ENCODE results near the gene TLR10. TPM values are rescaled to one million over a fixed set of nuclear protein-coding genes. Genes with fewer than 3 reads are reported as not detected.

TLR10 gene
- total and polyA plus RNA-seq, 4 donors = 0.32 to 1.1 TPM; not detected in 2

DNA sequence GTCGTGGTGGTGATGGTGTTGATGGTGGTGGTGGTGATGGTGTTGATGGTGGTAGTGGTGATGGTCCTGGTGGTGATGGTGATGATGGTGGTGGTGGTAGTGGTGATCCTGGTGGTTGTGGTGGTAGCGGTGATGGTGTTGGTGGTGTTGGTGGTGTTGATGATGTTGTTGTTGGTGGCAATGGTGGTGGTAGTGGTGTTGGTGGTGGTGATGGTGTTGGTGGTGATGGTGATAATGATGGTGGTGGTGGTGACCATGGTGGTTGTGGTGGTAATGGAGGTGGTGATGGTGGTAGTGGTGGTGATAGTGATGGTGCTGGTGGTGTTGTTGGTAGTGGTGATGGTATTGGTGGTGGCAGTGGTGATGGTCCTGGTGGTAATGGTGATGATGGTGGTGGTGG, 49.1 kb downstream of the TLR10 start:
- H3K9me3 ChIP-seq (ENCODE audit: control insufficient read depth, low read length) = no peaks in the 10 kb centered on the region
- intact Hi-C loops (cut with DNase I) = loop anchor here in 1 of 2 donors (5.0 to 10.0 kb wide), 2 partner anchors 59 to 671 kb away; no protein-coding TSS in a partner anchor
- 96 to 100% methylated on average over 2 of the region's 2 CpGs for WGBS, 2 donors

DNA sequence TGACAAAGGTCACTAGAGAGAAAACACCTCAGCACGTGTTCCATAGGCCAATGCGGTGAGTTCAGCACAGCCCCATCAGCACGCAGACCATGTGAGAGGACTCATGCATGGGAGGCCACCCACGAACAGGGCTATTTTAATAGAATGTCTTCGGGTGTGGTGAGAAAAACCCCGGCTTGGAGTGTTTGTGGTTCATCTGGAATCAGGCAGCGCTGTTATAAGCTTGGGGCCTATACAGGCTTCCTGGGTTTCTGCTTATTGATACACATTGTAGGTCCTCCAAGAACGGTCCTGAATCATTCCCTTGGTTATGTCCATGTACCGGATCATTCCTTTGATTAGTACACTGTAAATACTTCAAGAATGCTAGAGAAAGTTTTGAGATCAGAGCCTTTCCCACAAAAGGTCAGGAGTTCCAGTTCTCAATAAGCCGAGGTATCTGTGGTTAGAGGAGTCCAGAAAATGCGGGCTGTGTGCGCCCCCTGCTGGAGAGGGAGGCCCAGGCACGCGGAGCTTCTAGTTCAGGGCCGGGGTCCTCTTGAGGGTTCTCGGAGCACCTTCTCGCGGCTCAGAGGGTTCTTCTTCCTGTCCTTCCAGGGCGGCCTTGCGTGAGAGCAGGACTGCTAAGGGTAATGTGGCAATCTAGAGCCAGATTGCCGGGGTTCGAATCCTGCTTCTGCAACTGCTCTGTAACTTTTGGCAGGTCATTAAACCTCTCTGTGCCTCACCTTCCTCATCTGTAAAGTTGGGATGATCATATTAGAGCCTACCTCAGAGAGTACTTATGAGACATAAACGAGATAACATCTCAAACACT, 51.8 kb downstream of the TLR10 start:
- intact Hi-C loops (cut with DNase I) = loop anchor here (1.0 to 10.0 kb wide), 4 partner anchors 56 to 669 kb away; no protein-coding TSS in a partner anchor
- H3K4me3 ChIP-seq (ENCODE audit: low read length in 2 of 2) = no peak overlapping the region
- no peaks in the 10 kb centered on the region for H3K9me3 ChIP-seq (ENCODE audit: control insufficient read depth, low read length)
- no peaks in the 10 kb centered on the region for H3K4me1 ChIP-seq (ENCODE audit: control insufficient read depth in 1 of 2, insufficient read depth in 2 of 2, low read length in 2 of 2)
- no peak overlapping the region for H3K27ac ChIP-seq (ENCODE audit: low read depth in 1 of 2, low read length in 2 of 2)
- no peaks in the 10 kb centered on the region for H3K27me3 ChIP-seq (ENCODE audit: control insufficient read depth in 1 of 2, insufficient read depth in 2 of 2, low read length in 1 of 2)
- DNase-seq = peak; percentile 89 to 94
- WGBS, 2 donors = 45% methylated on average over 23 of the region's 23 CpGs
- no peaks in the 10 kb centered on the region for H3K36me3 ChIP-seq (ENCODE audit: control insufficient read depth in 1 of 2, insufficient read depth in 2 of 2, low read length in 1 of 2)
- peak; percentile 90 for ATAC-seq (ENCODE audit: low FRiP score)

More for the DNA sequence above, 49.1 kb downstream of the TLR10 start:
- DNase-seq (no peak), ATAC-seq (ENCODE audit: low FRiP score) (no peak)
- Histone ChIP-seq H3K27me3 (ENCODE audit: control insufficient read depth in 1 of 2, insufficient read depth in 2 of 2, low read length in 1 of 2) (no peaks in the 10 kb centered on the region), H3K4me1 (ENCODE audit: control insufficient read depth in 1 of 2, insufficient read depth in 2 of 2, low read length in 2 of 2) (no peaks in the 10 kb centered on the region), H3K27ac (ENCODE audit: low read depth in 1 of 2, low read length in 2 of 2) (no peak overlapping the region), H3K36me3 (ENCODE audit: control insufficient read depth in 1 of 2, insufficient read depth in 2 of 2, low read length in 1 of 2) (no peaks in the 10 kb centered on the region), H3K4me3 (ENCODE audit: low read length in 2 of 2) (no peak overlapping the region)

DNA sequence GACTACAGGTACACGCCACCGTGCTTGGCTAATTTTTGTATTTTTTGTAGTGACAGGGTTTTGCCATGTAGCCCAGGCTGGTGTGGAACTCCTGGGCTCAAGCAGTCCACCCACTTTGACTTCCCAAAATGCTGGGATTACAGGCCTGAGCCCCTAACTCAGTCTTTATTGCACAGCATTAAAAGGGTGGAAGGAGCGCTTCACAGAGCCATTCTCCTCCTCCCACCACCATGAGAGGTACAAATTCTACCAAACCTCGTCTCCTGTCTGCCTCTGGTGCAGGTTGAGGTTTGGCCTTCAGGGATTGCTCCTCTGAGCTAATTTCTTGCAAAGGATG, 52.3 kb downstream of the TLR10 start:
- Histone ChIP-seq H3K27ac (ENCODE audit: low read depth in 1 of 2, low read length in 2 of 2) (no peak overlapping the region), H3K27me3 (ENCODE audit: control insufficient read depth in 1 of 2, insufficient read depth in 2 of 2, low read length in 1 of 2) (no peaks in the 10 kb centered on the region), H3K4me3 (ENCODE audit: low read length in 2 of 2) (no peak overlapping the region), H3K36me3 (ENCODE audit: control insufficient read depth in 1 of 2, insufficient read depth in 2 of 2, low read length in 1 of 2) (no peaks in the 10 kb centered on the region), H3K4me1 (ENCODE audit: control insufficient read depth in 1 of 2, insufficient read depth in 2 of 2, low read length in 2 of 2) (no peaks in the 10 kb centered on the region), H3K9me3 (ENCODE audit: control insufficient read depth, low read length) (no peaks in the 10 kb centered on the region)
- no peak for ATAC-seq (ENCODE audit: low FRiP score)
- intact Hi-C loops (cut with DNase I) = loop anchor here (2.0 to 10.0 kb wide), 3 partner anchors 56 to 668 kb away; no protein-coding TSS in a partner anchor
- WGBS, 2 donors = 96 to 100% methylated on average over 4 of the region's 4 CpGs
- DNase-seq = no peak

DNA sequence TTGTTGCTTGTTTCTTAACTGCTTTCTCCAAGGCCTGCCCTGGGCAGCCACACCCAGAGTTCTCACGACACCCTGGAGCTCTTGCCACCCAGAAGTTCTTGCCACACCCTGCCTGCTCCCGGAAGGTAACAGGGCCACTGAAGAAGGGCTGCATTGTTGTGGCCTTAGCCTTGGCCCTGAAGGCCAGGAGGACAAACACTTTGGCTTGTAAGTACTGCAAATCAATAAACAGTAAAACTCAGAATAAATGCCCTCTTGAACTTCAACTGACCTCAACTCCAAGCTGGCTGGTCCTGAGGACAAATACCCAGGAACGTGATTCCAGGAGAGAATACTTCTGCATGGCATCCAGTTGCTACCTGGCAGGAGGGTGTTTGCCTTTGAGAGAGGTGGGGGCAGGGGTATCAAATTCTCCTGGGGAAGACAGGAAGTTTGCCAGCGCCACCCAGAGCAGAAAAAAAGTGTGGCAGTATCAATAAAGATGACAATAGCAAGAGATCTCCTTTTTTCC, 54.1 kb downstream of the TLR10 start:
- Histone ChIP-seq H3K27me3 (ENCODE audit: control insufficient read depth in 1 of 2, insufficient read depth in 2 of 2, low read length in 1 of 2) (no peaks in the 10 kb centered on the region), H3K36me3 (ENCODE audit: control insufficient read depth in 1 of 2, insufficient read depth in 2 of 2, low read length in 1 of 2) (no peaks in the 10 kb centered on the region), H3K9me3 (ENCODE audit: control insufficient read depth, low read length) (no peaks in the 10 kb centered on the region), H3K27ac (ENCODE audit: low read depth in 1 of 2, low read length in 2 of 2) (no peak overlapping the region), H3K4me3 (ENCODE audit: low read length in 2 of 2) (no peak overlapping the region), H3K4me1 (ENCODE audit: control insufficient read depth in 1 of 2, insufficient read depth in 2 of 2, low read length in 2 of 2) (no peaks in the 10 kb centered on the region)
- no peak for DNase-seq
- no peak for ATAC-seq (ENCODE audit: low FRiP score)
- WGBS, 2 donors = 89 to 90% methylated on average over 4 of the region's 4 CpGs
- intact Hi-C loops (cut with DNase I) = loop anchor here in 1 of 2 donors (5.0 kb wide), 1 partner anchor 666 kb away; no protein-coding TSS in a partner anchor

DNA sequence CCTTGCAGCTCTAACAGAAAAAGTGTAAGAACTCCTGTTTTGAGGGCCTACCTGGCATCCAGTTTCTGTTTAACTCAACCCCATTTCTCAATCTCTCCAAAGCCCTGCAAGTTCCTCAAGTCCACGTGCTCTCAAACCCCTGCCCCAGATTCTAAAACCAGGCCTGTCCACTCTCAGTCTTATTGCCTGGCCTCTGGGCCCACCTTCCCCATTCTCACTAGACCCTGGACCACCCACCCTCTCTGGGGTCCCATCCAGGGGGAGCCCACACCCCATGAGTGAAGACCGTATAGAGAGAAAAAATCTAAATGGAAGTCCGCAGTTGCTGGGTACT, 58.3 kb downstream of the TLR10 start:
- Histone ChIP-seq H3K27me3 (ENCODE audit: control insufficient read depth in 1 of 2, insufficient read depth in 2 of 2, low read length in 1 of 2) (no peaks in the 10 kb centered on the region), H3K4me3 (ENCODE audit: low read length in 2 of 2) (no peak overlapping the region), H3K27ac (ENCODE audit: low read depth in 1 of 2, low read length in 2 of 2) (no peak overlapping the region), H3K36me3 (ENCODE audit: control insufficient read depth in 1 of 2, insufficient read depth in 2 of 2, low read length in 1 of 2) (no peaks in the 10 kb centered on the region), H3K9me3 (ENCODE audit: control insufficient read depth, low read length) (no peaks in the 10 kb centered on the region), H3K4me1 (ENCODE audit: control insufficient read depth in 1 of 2, insufficient read depth in 2 of 2, low read length in 2 of 2) (no peaks in the 10 kb centered on the region)
- intact Hi-C loops (cut with DNase I) = no loop called here
- no peak for ATAC-seq (ENCODE audit: low FRiP score)
- WGBS, 2 donors = 96 to 98% methylated on average over 3 of the region's 3 CpGs
- DNase-seq = no peak

DNA sequence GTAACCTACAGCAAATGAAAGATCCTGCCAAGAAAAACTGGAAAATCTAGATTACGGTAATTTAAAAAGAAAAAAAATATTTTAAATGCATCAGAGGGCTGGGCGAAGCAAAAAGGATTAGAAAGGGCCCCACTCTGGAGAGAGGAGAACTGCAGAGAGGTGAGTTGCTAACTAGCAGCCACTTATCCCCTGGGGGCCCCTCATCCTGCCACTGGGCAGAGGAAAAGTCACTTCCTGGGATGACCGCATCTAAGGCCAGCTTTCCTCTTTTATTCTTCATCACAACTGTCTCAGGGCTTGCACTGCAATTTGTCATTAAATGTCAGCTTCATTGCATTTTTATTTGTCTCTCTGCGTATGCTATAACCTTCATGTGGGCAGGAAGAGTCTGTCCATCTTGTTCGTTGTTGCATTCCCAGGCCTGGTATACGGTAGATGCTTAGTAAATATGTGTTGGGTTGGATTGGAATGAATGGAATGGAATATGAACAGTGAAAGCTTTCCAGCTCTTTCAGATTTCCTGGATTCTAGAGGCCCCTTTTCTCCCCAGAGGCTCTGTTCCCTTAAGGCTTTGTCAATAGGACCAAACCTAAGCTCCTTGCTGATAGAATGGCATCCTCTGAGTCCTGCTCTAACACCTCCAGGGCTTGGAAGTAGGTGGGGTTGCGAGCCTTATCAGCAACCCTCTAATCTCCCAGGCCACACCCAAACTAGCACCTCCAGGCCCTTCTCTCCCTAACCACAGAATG, 58.9 kb downstream of the TLR10 start:
- no peaks in the 10 kb centered on the region for H3K27me3 ChIP-seq (ENCODE audit: control insufficient read depth in 1 of 2, insufficient read depth in 2 of 2, low read length in 1 of 2)
- H3K4me3 ChIP-seq (ENCODE audit: low read length in 2 of 2) = no peak overlapping the region
- no peaks in the 10 kb centered on the region for H3K9me3 ChIP-seq (ENCODE audit: control insufficient read depth, low read length)
- intact Hi-C loops (cut with DNase I) = no loop called here
- no peak for DNase-seq
- no peak for ATAC-seq (ENCODE audit: low FRiP score)
- 54 to 60% methylated on average over 7 of the region's 7 CpGs for WGBS, 2 donors
- no peaks in the 10 kb centered on the region for H3K4me1 ChIP-seq (ENCODE audit: control insufficient read depth in 1 of 2, insufficient read depth in 2 of 2, low read length in 2 of 2)
- H3K36me3 ChIP-seq (ENCODE audit: control insufficient read depth in 1 of 2, insufficient read depth in 2 of 2, low read length in 1 of 2) = no peaks in the 10 kb centered on the region
- H3K27ac ChIP-seq (ENCODE audit: low read depth in 1 of 2, low read length in 2 of 2) = no peak overlapping the region

DNA sequence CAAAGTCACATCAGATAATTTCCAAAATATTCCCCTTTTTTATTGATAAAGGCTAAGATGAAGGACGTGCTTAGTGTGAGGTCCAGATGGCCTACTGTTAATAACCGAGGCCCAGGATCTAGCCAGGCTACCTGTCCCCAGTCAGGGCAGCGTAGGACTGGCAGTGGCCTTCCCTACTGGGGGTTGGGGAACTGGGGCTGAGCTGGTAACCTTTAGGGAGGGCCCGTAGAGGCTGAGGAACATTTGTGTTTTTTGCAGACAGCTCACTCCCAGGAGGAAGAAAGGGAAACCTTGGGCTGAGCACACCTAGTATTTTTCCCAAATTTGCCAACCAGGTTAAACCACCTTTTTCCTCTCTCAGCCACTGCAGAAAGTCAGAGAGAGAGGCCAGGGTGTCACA, 59.7 kb downstream of the TLR10 start:
- Histone ChIP-seq H3K9me3 (ENCODE audit: control insufficient read depth, low read length) (no peaks in the 10 kb centered on the region), H3K27me3 (ENCODE audit: control insufficient read depth in 1 of 2, insufficient read depth in 2 of 2, low read length in 1 of 2) (no peaks in the 10 kb centered on the region), H3K4me3 (ENCODE audit: low read length in 2 of 2) (no peak overlapping the region), H3K27ac (ENCODE audit: low read depth in 1 of 2, low read length in 2 of 2) (no peak overlapping the region), H3K4me1 (ENCODE audit: control insufficient read depth in 1 of 2, insufficient read depth in 2 of 2, low read length in 2 of 2) (no peaks in the 10 kb centered on the region), H3K36me3 (ENCODE audit: control insufficient read depth in 1 of 2, insufficient read depth in 2 of 2, low read length in 1 of 2) (no peaks in the 10 kb centered on the region)
- ATAC-seq (ENCODE audit: low FRiP score) (no peak), DNase-seq (no peak)
- 84 to 91% methylated on average over 4 of the region's 4 CpGs for WGBS, 2 donors
- intact Hi-C loops (cut with DNase I) = no loop called here

Data from aorta (tissue), 5 donors.